NCI-H446 treated with DMSO at 0.1 percent for 48 hours (cell line): Measurements from ENCODE around the gene ALG2.
"Not testable (repeated sequence)": the region's sequence is repeated elsewhere in the genome, so short reads cannot be mapped to it uniquely, and the experiment has no call there.

Source experiments
- DNase-seq: peaks from one replicate; lab custom pipeline; 2025; lab: John Stamatoyannopoulos, UW

ALG2 gene

GRCh38 chr9:99238331-99238730 lies 16.6 kb upstream of the ALG2 start:
- DNase-seq: no peak

- not testable (repeated sequence) for DNase-seq
Observed at GRCh38 chr9:99237849-99238248, 16.1 kb upstream of the ALG2 start.

- no peak for DNase-seq
Observed at GRCh38 chr9:99237356-99237755, 15.6 kb upstream of the ALG2 start.

GRCh38 chr9:99235926-99236634 lies 14.3 kb upstream of the ALG2 start:
- no peak for DNase-seq

DNA sequence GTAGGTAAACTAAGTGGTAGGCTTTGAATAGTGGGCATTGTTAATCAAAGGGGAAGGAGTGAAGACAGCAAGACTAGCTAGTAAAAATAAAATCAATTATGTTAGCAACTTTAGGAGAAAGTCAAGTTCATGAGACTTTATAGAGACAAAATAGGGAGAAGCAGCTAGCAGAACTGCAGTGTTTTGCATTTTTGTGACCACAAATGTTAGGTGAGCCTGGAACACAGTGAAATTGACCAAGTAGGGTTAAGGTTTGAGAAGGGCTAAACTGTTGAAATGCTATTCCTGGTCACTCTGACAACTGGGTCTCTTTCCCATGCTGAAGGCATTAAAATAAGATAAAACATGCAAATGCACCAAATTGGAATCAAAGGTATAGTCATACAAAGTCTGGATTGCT lies 13.3 kb upstream of the ALG2 start:
- DNase-seq: no peak

- no peak for DNase-seq
Observed at GRCh38 chr9:99234618-99235017, 12.9 kb upstream of the ALG2 start.

GRCh38 chr9:99231711-99232110 lies 10.0 kb upstream of the ALG2 start:
- no peak for DNase-seq

- DNase-seq: no peak
Observed at GRCh38 chr9:99230206-99230605, 8.5 kb upstream of the ALG2 start.

DNA sequence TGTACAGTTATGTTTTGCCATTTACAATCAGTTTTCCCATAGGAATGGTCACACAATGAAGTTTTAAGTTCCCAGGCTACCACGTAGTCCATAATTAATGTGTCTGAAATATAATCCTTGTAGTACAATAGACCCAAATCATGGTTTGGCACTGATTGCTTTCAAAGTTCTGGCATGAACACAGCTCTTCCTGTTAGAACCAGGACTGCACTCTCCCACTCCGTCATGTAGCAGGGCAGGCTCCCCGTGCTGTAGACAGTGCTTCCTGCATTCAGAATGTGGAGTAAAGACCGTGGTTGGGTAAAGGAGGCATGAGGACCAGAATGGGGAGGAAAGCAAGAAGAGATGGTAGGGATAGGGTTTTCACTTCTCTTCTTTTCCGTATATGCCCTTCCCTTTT lies 4.3 kb upstream of the ALG2 start:
- DNase-seq: no peak

DNA sequence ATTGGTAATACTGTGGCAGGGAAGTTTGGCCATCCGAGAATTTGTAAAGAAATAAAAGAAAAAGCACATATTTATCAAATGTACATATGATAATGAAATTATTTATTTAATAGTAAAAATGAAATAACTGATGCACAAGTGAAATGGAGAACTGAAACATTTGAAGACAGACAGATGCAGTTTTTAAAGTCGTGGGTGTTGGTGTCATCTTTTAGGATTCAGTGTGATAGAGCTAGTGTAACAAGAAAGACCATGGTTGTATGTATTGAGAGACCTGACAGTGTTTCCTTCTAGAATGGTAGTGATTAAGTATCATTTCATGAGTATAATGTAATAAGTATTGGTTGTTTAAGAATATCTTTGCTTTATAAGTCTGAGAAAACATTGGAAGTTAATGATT lies 2.7 kb upstream of the ALG2 start:
- no peak for DNase-seq

DNA sequence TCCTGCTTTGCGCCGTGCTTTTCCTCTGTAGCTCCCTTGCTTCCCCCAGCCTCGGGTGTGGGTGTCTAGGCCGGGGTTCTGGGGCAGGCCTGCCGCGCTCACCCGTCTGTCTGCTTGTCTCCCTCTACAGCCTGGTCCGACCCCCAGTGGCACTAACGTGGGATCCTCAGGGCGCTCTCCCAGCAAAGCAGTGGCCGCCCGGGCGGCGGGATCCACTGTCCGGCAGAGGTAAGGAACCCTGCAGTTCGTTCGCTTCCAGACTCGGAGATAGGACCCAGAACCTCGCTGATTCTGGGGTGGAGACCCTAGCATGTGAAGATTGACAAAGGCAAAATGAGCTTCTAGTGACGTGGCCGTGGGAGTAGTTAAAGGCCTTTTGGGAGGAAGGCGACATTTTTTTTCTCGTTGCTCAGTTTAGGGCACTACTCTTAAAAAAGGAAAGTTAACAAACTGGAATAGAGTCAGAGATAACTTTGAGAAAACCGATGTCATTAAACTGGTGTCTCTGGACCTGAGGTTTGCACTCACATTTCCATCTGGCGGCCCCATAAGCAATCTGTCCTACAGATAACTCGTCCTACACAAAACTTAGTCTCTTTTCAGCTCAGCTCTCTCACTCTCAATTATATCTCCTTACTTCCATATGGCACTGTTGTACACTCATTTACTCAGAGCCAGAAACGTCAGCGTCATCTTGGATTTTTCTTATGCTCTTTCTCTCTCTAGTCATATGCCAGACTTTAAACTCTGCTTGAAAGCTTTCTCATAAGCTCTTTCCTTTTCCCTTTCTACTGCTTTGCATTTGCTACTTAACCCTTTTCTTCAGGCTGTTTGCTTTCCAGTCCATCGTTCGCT lies 901 bp upstream of the ALG2 start:
- no peak for DNase-seq

- no peak for DNase-seq
Observed at GRCh38 chr9:99221266-99221620, 499 bp downstream of the ALG2 start.

- DNase-seq: no peak
Observed at GRCh38 chr9:99220011-99220410, 1.7 kb downstream of the ALG2 start.

DNA sequence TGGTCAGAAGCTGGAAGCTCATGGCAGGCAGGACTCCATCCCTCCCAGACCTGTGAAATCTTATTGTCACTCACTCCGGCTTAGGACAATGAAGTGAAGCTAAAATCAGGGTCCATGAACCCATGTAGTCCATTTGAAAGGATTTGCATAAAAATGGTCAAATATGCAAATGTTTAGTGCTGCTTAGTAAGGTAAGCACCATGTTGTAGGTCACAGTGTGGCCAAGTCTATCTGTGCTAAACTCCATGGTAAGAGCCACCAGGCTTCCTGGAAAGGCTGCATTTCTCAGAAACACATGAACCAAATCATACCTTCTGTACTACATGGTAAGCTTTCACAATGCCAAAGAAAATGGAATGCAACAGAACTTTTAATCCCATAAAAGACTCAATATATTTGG lies 5.7 kb downstream of the ALG2 start:
- DNase-seq: no peak

DNA sequence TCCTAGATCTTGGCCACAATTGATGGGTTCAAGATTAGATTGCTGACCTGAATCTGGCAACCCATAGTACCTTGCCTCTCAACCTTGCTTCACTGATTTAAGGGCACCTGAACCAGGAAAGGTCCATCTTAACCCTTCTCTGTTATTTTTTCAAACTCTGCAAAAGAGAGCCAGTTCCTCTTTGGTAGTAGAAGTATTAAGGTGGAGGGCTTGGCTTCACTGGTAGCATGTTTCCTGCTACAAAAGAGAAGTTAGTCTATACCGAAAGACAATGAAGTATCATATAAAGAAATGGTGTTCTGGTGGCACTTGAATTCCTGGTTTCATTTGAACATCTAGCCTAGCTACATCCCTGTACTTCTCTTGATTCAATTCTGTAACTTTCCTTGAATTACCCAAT lies 8.5 kb downstream of the ALG2 start:
- no peak for DNase-seq

DNA sequence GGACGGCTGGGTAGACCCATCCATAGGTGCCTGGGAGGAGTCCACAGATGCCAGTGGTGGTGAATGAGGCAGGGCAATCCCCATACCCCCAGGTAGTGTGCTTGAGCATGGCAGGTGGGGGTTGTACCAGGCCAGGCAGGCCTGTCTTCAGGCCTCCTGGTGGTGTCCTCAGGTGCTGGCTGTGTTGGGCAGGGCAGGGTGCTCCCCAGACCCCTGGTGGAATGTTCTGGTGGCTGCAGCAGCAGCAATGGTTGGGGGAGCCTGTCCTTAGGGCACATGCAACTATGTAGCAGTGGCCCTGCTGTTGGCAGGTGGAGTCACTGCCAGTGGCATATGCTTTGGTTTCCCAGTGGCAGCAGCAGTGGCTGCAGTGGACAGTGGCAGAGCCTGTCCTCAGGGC lies 10.0 kb downstream of the ALG2 start:
- no peak for DNase-seq

GRCh38 chr9:99210572-99210971 lies 11.2 kb downstream of the ALG2 start:
- DNase-seq: no peak

GRCh38 chr9:99201603-99202002 lies 20.1 kb downstream of the ALG2 start:
- no peak for DNase-seq

GRCh38 chr9:99199938-99200539 lies 21.7 kb downstream of the ALG2 start:
- DNase-seq: no peak

DNA sequence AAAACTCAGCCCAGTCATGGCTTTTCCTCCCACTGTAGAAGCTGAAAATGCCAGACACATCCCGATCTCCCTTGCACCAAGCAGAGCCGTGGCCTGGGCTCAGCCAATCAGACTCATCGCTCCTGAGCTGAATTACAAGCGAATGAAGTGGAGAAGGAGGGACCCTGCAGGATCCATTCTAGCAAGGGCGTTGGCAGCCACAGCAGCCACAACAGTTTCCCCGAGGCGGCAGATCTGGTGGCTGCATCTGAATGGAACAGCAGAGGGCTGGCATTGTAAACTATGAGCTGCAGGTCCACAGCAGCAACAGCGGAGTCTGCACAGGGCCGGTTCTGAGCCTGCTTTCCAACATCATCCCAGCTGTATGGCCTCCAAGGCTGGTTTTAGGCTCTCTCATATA lies 23.8 kb downstream of the ALG2 start:
- DNase-seq: no peak

DNA sequence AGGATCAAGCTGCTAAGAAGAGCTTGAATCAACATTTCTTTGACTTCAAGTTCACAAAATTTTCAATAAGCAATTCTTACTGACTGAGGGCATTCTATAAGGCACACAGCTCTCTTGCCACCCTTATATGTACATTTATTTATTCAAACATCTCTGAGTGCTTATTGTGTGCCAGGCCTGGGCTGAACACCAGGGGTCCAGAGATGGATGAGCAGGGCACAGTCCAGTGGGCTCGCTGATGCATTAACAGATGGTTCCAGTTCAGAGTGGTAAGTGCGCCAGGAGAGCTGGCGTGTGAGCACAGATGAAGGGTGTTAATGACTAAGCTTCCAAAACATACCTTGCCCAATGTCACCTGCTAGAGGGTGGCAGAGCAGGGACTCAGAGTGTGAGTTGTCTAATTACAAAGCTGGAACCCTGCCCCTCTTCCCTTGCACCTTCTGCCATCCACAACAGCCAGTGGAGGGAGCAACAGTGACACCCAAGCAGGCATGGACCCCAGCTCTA lies 24.6 kb downstream of the ALG2 start:
- DNase-seq: no peak

DNA sequence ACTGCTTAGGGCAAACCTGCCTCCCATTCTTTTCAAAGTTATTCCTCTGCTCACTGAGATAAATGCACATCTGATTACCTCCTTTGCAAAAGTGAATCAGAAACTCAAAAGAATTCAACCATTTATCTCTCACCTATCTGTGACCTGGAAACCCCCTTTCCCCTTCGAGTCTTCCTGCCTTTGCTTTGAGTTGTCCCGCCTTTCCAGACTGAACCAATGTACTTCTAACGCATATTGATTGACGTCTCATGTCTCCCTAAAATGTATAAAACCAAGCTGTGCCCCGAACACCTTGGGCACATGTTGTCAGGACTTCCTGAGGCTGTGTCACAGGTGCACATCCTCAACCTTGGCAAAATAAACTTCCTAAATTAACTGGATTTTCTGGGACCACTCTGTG lies 25.3 kb downstream of the ALG2 start:
- DNase-seq: not testable (repeated sequence)

GRCh38 chr9:99193466-99193821 lies 28.3 kb downstream of the ALG2 start:
- no peak for DNase-seq
